Neural progenitor cell (in vitro differentiated cells): ENCODE measurements around the gene PTPRT. TPM values are rescaled to one million over a fixed set of nuclear protein-coding genes. Genes with fewer than 3 reads are reported as not detected.

ENCODE experiments used
- DNase-seq: peaks from one replicate; pipeline ENCODE4 v3.0.0-alpha.2; 2016; ENCODE audit warnings: low spot score
- H2AFZ ChIP-seq: fragments of 200-600 bp; sonication (generic); replicated peaks from 2 replicates; pipeline ENCODE4 v1.6.1; 2016; ENCODE audit warnings: antibody characterized with exemption
- H3F3A ChIP-seq: fragments of 200-600 bp; sonication (generic); 2 replicates; pipeline ENCODE4 v1.6.1; 2016; ENCODE audit warnings: antibody characterized with exemption, low read depth
- H3K27ac ChIP-seq: fragments of 200-600 bp; sonication (generic); 2 replicates; pipeline ENCODE4 v1.5.1; 2016; ENCODE audit warnings: mild to moderate bottlenecking
- H3K27me3 ChIP-seq: fragments of 200-600 bp; sonication (generic); 2 replicates; pipeline ENCODE4 v1.6.1; 2016; ENCODE audit warnings: mild to moderate bottlenecking, moderate library complexity
- H3K36me3 ChIP-seq: fragments of 200-600 bp; sonication (generic); 2 replicates; pipeline ENCODE4 v1.5.1; 2016
- H3K4me1 ChIP-seq: fragments of 200-600 bp; sonication (generic); 2 replicates; pipeline ENCODE4 v1.6.1; 2016; ENCODE audit warnings: mixed run types
- H3K4me2 ChIP-seq: fragments of 200-600 bp; sonication (generic); 2 replicates; pipeline ENCODE4 v1.6.1; 2016
- H3K4me3 ChIP-seq: fragments of 200-600 bp; sonication (generic); 2 replicates; pipeline ENCODE4 v1.5.1; 2016
- H3K79me2 ChIP-seq: fragments of 200-600 bp; sonication (generic); 2 replicates; pipeline ENCODE4 v1.6.1; 2016; ENCODE audit warnings: low read depth
- H3K9ac ChIP-seq: fragments of 200-600 bp; sonication (generic); 2 replicates; pipeline ENCODE4 v1.6.1; 2016
- H3K9me3 ChIP-seq: fragments of 200-600 bp; sonication (generic); 2 replicates; pipeline ENCODE4 v1.5.1; 2016; ENCODE audit warnings: low read depth
- H4K20me1 ChIP-seq: fragments of 200-600 bp; sonication (generic); 2 replicates; pipeline ENCODE4 v1.6.1; 2016; ENCODE audit warnings: low read depth
- H3K27ac Mint-ChIP-seq: 3 replicates; pipeline ENCODE4 v1.8.0; 2021; ENCODE audit warnings: mixed read lengths
- H3K27me3 Mint-ChIP-seq: 2 replicates; pipeline ENCODE4 v1.8.0; 2022; ENCODE audit warnings: low read depth, mild to moderate bottlenecking, inconsistent platforms, moderate library complexity, mixed read lengths; ENCODE audit not compliant: insufficient read depth
- H3K36me3 Mint-ChIP-seq: 3 replicates; pipeline ENCODE4 v1.8.0; 2021; ENCODE audit warnings: mixed read lengths
- H3K4me1 Mint-ChIP-seq: 3 replicates; pipeline ENCODE4 v1.8.0; 2021; ENCODE audit warnings: mixed read lengths
- H3K4me3 Mint-ChIP-seq: 3 replicates; pipeline ENCODE4 v1.8.0; 2021; ENCODE audit warnings: mild to moderate bottlenecking, moderate library complexity, mixed read lengths
- H3K9me3 Mint-ChIP-seq: 3 replicates; pipeline ENCODE4 v1.8.0; 2020; ENCODE audit warnings: mixed read lengths
- CTCF ChIP-seq: fragments of 200-600 bp; sonication (generic); IDR thresholded peaks from 2 replicates; pipeline ENCODE4 v1.5.1; 2017; ENCODE audit warnings: antibody characterized with exemption, mild to moderate bottlenecking
- EZH2 ChIP-seq: fragments of 200-600 bp; sonication (generic); IDR thresholded peaks from 2 replicates; pipeline ENCODE4 v1.6.1; 2017; ENCODE audit warnings: antibody characterized with exemption, mild to moderate bottlenecking, moderate library complexity
- EZH2phosphoT487 ChIP-seq: fragments of 200-600 bp; sonication (generic); IDR thresholded peaks from 2 replicates; pipeline ENCODE4 v1.6.1; 2017; ENCODE audit warnings: antibody characterized with exemption
- total RNA-seq: library from RNA; depleted of rRNA; stranded (reverse); fragments of >200 nt; gene quantifications from 2 replicates; pipeline ENCODE4 v1.2.3, GENCODE V29; 2015; ENCODE audit warnings: low replicate concordance

Gene PTPRT
- total RNA-seq, 1 donor from 2014 or later: 1.1 TPM

DNA sequence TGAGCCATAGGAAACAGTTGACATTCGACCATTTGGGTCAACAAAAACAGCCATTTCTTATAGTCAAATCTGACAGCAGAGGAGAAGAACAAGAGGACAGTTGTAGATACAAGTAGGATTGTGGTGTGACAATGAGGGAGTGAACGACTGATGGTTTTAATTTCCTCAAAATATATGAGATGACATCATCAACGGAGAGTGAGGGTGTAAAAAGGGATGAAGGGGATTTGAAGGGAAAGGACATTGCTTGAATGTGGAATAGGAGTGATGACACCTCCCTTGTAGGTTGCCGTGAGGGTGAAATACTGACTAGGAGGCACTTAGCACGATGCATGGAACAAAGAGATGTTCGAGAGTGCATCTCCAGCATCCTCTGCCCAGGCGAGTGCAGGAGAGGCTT is 1071.7 kb downstream of the PTPRT start:
- no peak overlapping the region for H2AFZ ChIP-seq
- no peak overlapping the region for H3K4me2 ChIP-seq
- H4K20me1 ChIP-seq: no peaks in the 10 kb centered on the region
- H3K4me3 ChIP-seq: no peak overlapping the region
- no peak overlapping the region for H3K9ac ChIP-seq
- H3K27ac ChIP-seq: no peak overlapping the region
- no peaks in the 10 kb centered on the region for H3K27me3 ChIP-seq
- H3K36me3 Mint-ChIP-seq: no peaks in the 10 kb centered on the region
- no peak overlapping the region for H3K4me3 Mint-ChIP-seq
- no peaks in the 10 kb centered on the region for H3K36me3 ChIP-seq
- H3K9me3 ChIP-seq: no peaks in the 10 kb centered on the region
- no peaks in the 10 kb centered on the region for H3F3A ChIP-seq
- peaks cover 2% of the 10 kb centered on the region for H3K27me3 Mint-ChIP-seq
- peaks cover 12% of the 10 kb centered on the region for H3K4me1 Mint-ChIP-seq
- H3K27ac Mint-ChIP-seq: no peak overlapping the region
- no peak for DNase-seq
- no peak for TF ChIP-seq CTCF
- no peak for TF ChIP-seq EZH2phosphoT487
- no peak for TF ChIP-seq EZH2
- H3K79me2 ChIP-seq: no peaks in the 10 kb centered on the region
- peaks cover 7% of the 10 kb centered on the region for H3K4me1 ChIP-seq
- H3K9me3 Mint-ChIP-seq: no peaks in the 10 kb centered on the region

DNA sequence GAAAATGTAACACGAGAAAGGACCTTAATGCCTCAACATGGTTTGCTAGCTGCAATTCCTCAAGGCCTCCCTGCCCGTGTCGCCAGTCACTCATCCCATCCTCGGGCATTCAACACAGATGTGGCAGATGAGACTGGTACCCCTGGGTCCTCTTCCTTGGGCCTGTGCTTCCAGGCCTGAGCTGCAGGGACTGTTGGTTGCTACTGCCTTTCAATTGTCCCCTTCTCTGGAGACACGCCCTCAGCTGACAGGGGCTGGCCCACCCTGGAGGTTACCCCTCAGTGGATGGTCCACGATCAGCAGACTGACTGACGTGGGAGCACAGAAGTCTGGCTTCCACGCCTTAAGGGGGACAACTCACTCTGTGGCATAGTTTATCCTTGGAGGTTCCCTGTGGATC is 1076.5 kb downstream of the PTPRT start:
- Histone ChIP-seq H2AFZ (no peak overlapping the region), H3F3A (no peaks in the 10 kb centered on the region), H3K9ac (no peak overlapping the region), H3K36me3 (no peaks in the 10 kb centered on the region), H3K4me3 (no peak overlapping the region), H3K27ac (no peak overlapping the region), H3K4me1 (no peaks in the 10 kb centered on the region), H4K20me1 (no peaks in the 10 kb centered on the region), H3K4me2 (no peak overlapping the region), H3K27me3 (no peaks in the 10 kb centered on the region), H3K79me2 (no peaks in the 10 kb centered on the region), H3K9me3 (no peaks in the 10 kb centered on the region)
- Mint-ChIP-seq H3K36me3 (no peaks in the 10 kb centered on the region), H3K27me3 (peaks cover 6% of the 10 kb centered on the region), H3K9me3 (no peaks in the 10 kb centered on the region), H3K4me1 (peaks cover 26% of the 10 kb centered on the region), H3K4me3 (no peak overlapping the region), H3K27ac (no peak overlapping the region)
- TF ChIP-seq EZH2: no peak
- no peak for DNase-seq

DNA sequence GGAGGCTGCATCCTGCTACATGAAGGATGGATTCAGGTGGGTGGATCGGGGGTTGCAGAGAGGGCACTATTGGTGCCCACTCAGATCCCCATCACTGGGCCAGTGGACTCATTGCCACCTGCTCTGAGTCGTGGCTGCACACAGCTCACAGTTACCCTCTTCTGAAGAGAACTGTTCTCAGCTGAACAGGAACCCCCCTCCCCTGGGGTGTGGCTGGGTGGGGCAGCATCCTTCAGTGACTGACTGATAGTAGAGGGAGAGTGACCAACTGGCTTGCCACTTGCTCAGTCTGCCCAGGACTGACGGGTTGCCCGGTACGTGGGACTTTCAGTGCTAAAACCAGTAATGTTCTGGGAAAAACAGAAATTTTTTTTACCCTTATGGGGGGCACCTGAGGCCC is 1077.5 kb downstream of the PTPRT start:
- no peaks in the 10 kb centered on the region for H4K20me1 ChIP-seq
- Mint-ChIP-seq H3K9me3 (no peaks in the 10 kb centered on the region), H3K27me3 (peaks cover 5% of the 10 kb centered on the region), H3K27ac (no peak overlapping the region), H3K4me1 (peaks cover 29% of the 10 kb centered on the region), H3K4me3 (no peak overlapping the region), H3K36me3 (no peaks in the 10 kb centered on the region)
- no peak overlapping the region for H2AFZ ChIP-seq
- no peaks in the 10 kb centered on the region for H3K79me2 ChIP-seq
- no peaks in the 10 kb centered on the region for H3F3A ChIP-seq
- no peak overlapping the region for H3K27ac ChIP-seq
- DNase-seq: no peak
- TF ChIP-seq EZH2phosphoT487: no peak
- TF ChIP-seq EZH2: no peak
- no peak for TF ChIP-seq CTCF
- no peaks in the 10 kb centered on the region for H3K9me3 ChIP-seq
- H3K36me3 ChIP-seq: no peaks in the 10 kb centered on the region
- no peaks in the 10 kb centered on the region for H3K27me3 ChIP-seq
- no peak overlapping the region for H3K4me3 ChIP-seq
- H3K9ac ChIP-seq: no peak overlapping the region
- no peak overlapping the region for H3K4me2 ChIP-seq
- no peaks in the 10 kb centered on the region for H3K4me1 ChIP-seq

- H2AFZ ChIP-seq: no peak overlapping the region
- no peak overlapping the region for H3K4me2 ChIP-seq
- no peak for TF ChIP-seq EZH2phosphoT487
- H3K9me3 Mint-ChIP-seq: no peaks in the 10 kb centered on the region
- no peaks in the 10 kb centered on the region for H4K20me1 ChIP-seq
- no peaks in the 10 kb centered on the region for H3K9me3 ChIP-seq
- peak overlapping the region; percentile 40 for H3K27ac Mint-ChIP-seq
- H3K27ac ChIP-seq: no peak overlapping the region
- H3K27me3 ChIP-seq: no peaks in the 10 kb centered on the region
- no peak for DNase-seq
- H3K4me3 ChIP-seq: no peak overlapping the region
- no peaks in the 10 kb centered on the region for H3K36me3 Mint-ChIP-seq
- H3K4me1 ChIP-seq: no peaks in the 10 kb centered on the region
- H3K4me3 Mint-ChIP-seq: no peak overlapping the region
- no peaks in the 10 kb centered on the region for H3K79me2 ChIP-seq
- no peak overlapping the region for H3K9ac ChIP-seq
- no peaks in the 10 kb centered on the region for H3F3A ChIP-seq
- H3K27me3 Mint-ChIP-seq: peaks cover 9% of the 10 kb centered on the region
- H3K36me3 ChIP-seq: no peaks in the 10 kb centered on the region
- peaks cover 29% of the 10 kb centered on the region for H3K4me1 Mint-ChIP-seq
Observed at GRCh38 chr20:42111349-42111748, 1078.4 kb downstream of the PTPRT start.
